Mesothelial cell of epicardium (in vitro differentiated cells): ENCODE data around the gene CNTN1. TPM values are rescaled to one million over a fixed set of nuclear protein-coding genes. Genes with fewer than 3 reads are reported as not detected.

Source experiments
- DNase-seq, 2 experiments: peaks; one replicate each; pipeline ENCODE4 v3.0.0; 2021; ENCODE audit warnings: low spot score in 2 of 2; ENCODE audit not compliant: unreplicated experiment in 2 of 2
- H3K27ac Mint-ChIP-seq: 2 replicates; pipeline ENCODE4 v1.8.0; 2021; ENCODE audit warnings: mixed read lengths
- H3K27me3 Mint-ChIP-seq: 2 replicates; pipeline ENCODE4 v1.8.0; 2021; ENCODE audit warnings: low read depth, mixed read lengths
- H3K36me3 Mint-ChIP-seq: 2 replicates; pipeline ENCODE4 v1.8.0; 2021; ENCODE audit warnings: mixed read lengths
- H3K4me1 Mint-ChIP-seq: 2 replicates; pipeline ENCODE4 v1.8.0; 2021; ENCODE audit warnings: mixed read lengths
- H3K4me3 Mint-ChIP-seq: 2 replicates; pipeline ENCODE4 v1.8.0; 2021; ENCODE audit warnings: mild to moderate bottlenecking, moderate library complexity, mixed read lengths
- H3K9me3 Mint-ChIP-seq: 2 replicates; pipeline ENCODE4 v1.8.0; 2021; ENCODE audit warnings: mixed read lengths
- total RNA-seq: library from RNA; stranded (reverse); gene quantifications from 3 replicates; pipeline ENCODE4 v1.2.1, GENCODE V29; 2021
- TF ChIP-seq, protein P1 (sequence below): fragments of 200-600 bp; sonication (generic); IDR thresholded peaks from one replicate; pipeline ENCODE4 v1.5.0; 2021; ENCODE audit warnings: antibody characterized with exemption; ENCODE audit not compliant: unreplicated experiment

CNTN1 gene
- total RNA-seq, 1 donor from 2014 or later = 22.4 TPM

DNA sequence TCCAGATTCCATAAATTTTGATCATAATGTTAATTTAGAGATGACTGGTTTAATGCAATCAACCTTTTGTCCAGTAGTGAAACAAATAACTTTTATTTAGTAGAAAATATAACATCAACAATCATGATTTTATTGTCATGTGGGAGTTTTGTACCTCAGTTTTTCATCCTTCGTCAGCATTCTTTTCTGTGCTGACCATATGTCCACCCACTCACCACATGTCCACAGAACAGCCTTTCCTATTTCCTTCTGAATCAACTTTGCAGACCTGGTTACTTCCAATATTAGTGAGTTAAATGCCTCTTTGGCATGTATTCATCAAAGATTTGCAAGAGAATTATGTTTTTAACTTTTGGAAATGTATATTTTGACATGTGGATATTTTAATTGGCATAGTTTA, 36.8 kb upstream of the CNTN1 start:
- H3K36me3 Mint-ChIP-seq = no peaks in the 10 kb centered on the region
- DNase-seq = no peak
- no peaks in the 10 kb centered on the region for H3K27me3 Mint-ChIP-seq
- no peaks in the 10 kb centered on the region for H3K9me3 Mint-ChIP-seq
- H3K27ac Mint-ChIP-seq = no peak overlapping the region
- H3K4me3 Mint-ChIP-seq = no peak overlapping the region
- H3K4me1 Mint-ChIP-seq = no peaks in the 10 kb centered on the region
- TF ChIP-seq, protein P1, sequence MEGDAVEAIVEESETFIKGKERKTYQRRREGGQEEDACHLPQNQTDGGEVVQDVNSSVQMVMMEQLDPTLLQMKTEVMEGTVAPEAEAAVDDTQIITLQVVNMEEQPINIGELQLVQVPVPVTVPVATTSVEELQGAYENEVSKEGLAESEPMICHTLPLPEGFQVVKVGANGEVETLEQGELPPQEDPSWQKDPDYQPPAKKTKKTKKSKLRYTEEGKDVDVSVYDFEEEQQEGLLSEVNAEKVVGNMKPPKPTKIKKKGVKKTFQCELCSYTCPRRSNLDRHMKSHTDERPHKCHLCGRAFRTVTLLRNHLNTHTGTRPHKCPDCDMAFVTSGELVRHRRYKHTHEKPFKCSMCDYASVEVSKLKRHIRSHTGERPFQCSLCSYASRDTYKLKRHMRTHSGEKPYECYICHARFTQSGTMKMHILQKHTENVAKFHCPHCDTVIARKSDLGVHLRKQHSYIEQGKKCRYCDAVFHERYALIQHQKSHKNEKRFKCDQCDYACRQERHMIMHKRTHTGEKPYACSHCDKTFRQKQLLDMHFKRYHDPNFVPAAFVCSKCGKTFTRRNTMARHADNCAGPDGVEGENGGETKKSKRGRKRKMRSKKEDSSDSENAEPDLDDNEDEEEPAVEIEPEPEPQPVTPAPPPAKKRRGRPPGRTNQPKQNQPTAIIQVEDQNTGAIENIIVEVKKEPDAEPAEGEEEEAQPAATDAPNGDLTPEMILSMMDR = no peak

DNA sequence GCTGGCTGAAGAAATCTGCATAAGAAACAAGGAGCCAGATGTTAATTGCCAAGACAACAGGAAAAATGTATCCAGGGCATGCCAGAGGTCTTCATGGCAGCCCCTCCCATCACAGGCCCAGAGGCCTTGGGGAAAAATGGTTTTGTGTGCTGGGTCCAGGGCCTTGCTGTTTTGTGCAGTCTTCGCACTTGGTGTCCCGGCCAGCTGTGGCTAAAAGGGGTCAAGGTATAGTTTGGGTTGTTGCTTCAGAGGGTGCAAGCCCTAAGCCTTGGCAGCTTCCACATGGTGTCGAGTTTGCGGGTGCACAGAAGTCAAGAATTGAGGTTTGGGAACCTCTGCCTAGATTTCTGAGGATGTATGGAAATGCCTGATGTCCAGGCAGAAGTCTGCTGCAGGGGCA, 29.9 kb upstream of the CNTN1 start:
- H3K36me3 Mint-ChIP-seq = no peaks in the 10 kb centered on the region
- H3K9me3 Mint-ChIP-seq = peaks cover 32% of the 10 kb centered on the region
- H3K27me3 Mint-ChIP-seq = no peaks in the 10 kb centered on the region
- H3K4me1 Mint-ChIP-seq = no peaks in the 10 kb centered on the region
- H3K4me3 Mint-ChIP-seq = no peak overlapping the region
- H3K27ac Mint-ChIP-seq = no peak overlapping the region
- TF ChIP-seq, protein P1 = no peak
- no peak for DNase-seq

DNA sequence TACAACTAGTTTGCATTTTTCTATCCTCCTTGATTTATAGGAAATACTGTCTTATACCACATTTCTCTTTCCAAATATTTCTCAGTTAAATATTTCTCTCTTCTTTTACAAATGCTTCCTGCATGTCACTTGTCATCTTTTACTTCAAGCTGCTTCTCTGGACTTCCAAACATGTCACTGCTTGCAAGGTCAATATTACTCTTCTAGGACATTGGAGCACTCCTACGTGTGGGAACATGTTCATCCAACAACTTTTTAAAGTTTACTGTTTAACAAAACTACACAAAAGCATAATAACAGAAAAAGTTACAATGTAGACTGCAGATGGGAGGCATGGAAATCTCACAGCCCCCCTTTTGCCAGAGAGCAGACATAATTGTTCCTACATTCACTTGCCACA, 28.5 kb upstream of the CNTN1 start:
- no peak for DNase-seq
- Mint-ChIP-seq H3K27ac (no peak overlapping the region), H3K36me3 (no peaks in the 10 kb centered on the region), H3K27me3 (no peaks in the 10 kb centered on the region), H3K9me3 (peaks cover 32% of the 10 kb centered on the region), H3K4me3 (no peak overlapping the region), H3K4me1 (no peaks in the 10 kb centered on the region)
- TF ChIP-seq, protein P1 = no peak

DNA sequence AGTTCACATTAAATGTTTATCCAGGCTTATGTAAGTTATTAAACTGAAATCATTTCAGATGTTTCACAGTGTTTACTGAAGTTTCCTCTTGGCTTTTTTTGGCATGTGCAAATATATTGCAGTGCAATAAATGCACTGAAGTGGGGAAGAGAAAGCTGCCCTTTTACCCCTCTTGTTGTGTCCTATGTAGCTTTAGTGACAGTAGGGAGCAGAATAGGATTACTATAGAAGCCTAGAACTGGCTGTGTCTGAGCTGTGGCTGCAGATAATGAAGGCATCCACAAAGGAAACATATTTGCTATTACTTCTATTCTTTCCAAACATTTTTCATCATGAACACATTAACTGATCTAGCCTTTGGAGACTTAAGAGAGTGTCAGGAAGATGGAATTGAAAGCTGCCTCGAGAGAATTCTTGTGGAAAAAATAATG, 24.1 kb upstream of the CNTN1 start:
- Mint-ChIP-seq H3K27ac (no peak overlapping the region), H3K27me3 (no peaks in the 10 kb centered on the region), H3K4me1 (peaks cover 7% of the 10 kb centered on the region), H3K36me3 (no peaks in the 10 kb centered on the region), H3K9me3 (peaks cover 22% of the 10 kb centered on the region), H3K4me3 (no peak overlapping the region)
- TF ChIP-seq, protein P1 = no peak
- no peak for DNase-seq

DNA sequence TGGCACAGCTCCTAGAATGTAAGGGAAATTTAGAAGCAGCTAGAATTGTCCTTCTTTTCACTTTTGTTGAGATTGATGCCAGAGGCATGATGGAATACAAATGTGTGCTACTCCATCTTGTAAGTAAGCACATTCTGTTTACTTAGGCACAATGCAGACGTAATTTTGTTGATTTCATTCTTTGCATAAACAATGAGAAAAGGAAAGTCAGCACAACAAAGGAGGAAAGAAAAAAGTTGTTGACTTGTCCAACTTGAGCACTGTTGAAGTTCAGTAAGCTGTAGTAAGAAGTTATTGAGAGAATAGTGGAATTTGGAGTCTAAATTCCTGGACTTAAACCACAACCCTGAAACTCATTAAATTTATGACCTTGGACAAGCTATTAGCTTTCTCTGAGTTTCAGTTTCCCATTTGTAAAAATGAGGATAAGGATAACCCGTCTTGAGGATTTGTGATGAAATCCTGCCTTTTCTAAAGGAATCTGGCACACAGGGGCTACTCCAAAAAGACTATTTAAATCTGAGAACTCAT, 19.4 kb upstream of the CNTN1 start:
- no peaks in the 10 kb centered on the region for H3K36me3 Mint-ChIP-seq
- peak overlapping the region; percentile 80 for H3K27ac Mint-ChIP-seq
- peaks cover 13% of the 10 kb centered on the region for H3K4me1 Mint-ChIP-seq
- peaks cover 8% of the 10 kb centered on the region for H3K9me3 Mint-ChIP-seq
- no peak overlapping the region for H3K4me3 Mint-ChIP-seq
- H3K27me3 Mint-ChIP-seq = no peaks in the 10 kb centered on the region
- DNase-seq = no peak
- TF ChIP-seq, protein P1 = no peak

DNA sequence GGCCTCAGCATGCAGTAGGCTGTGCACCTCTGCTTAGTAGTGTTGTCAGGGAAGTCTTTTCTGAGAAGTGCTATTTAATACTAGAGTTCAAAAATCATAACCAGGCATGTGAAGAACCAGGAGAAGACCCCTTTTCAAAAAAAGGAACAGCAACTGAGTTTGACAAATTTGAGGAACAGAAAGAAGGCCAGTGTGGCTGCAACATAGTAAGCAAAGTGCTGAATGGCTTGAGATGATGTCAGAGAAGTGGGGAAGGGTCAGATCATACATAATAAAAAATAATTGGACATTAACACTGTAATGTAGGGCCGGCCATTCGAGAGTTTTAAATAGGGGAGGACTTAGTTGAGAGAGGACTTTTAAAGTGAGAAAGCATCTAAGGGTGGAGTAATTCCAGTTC, 11.1 kb upstream of the CNTN1 start:
- no peaks in the 10 kb centered on the region for H3K4me1 Mint-ChIP-seq
- no peak for DNase-seq
- no peak overlapping the region for H3K27ac Mint-ChIP-seq
- no peak overlapping the region for H3K4me3 Mint-ChIP-seq
- peaks cover 19% of the 10 kb centered on the region for H3K9me3 Mint-ChIP-seq
- H3K36me3 Mint-ChIP-seq = peaks cover 3% of the 10 kb centered on the region
- TF ChIP-seq, protein P1 = no peak
- H3K27me3 Mint-ChIP-seq = peaks cover 21% of the 10 kb centered on the region
